Mesenchymal stem cell (in vitro differentiated cells and primary cell): ENCODE results near the gene CDK12.

Source experiments
- DNase-seq: peaks from one replicate; pipeline ENCODE4 v3.0.0-alpha.2; 2013
- H2AFZ ChIP-seq: one replicate; pipeline ENCODE4 v1.6.1; 2013; ENCODE audit warnings: low read depth, mild to moderate bottlenecking, control low read depth, inconsistent platforms, low read length, moderate library complexity
- H2AK5ac ChIP-seq: 2 replicates; pipeline ENCODE4 v1.6.1; 2013; ENCODE audit warnings: low read length, moderate library complexity, mild to moderate bottlenecking, inconsistent platforms; ENCODE audit not compliant: severe bottlenecking
- H2BK120ac ChIP-seq: one replicate; pipeline ENCODE4 v1.6.1; 2013; ENCODE audit warnings: low read depth, mild to moderate bottlenecking, inconsistent platforms, low read length, moderate library complexity
- H2BK12ac ChIP-seq, 2 experiments: one replicate each; pipeline ENCODE4 v1.6.1; 2013; ENCODE audit warnings: inconsistent platforms in 2 of 2, low read length in 2 of 2, mild to moderate bottlenecking in 2 of 2, moderate library complexity in 2 of 2, control low read depth in 1 of 2
- H2BK15ac ChIP-seq: one replicate; pipeline ENCODE4 v1.6.1; 2013; ENCODE audit warnings: mild to moderate bottlenecking, low read depth, inconsistent platforms; ENCODE audit not compliant: poor library complexity, severe bottlenecking
- H2BK5ac ChIP-seq: 2 replicates; pipeline ENCODE4 v1.6.1; 2013; ENCODE audit warnings: low read depth, mild to moderate bottlenecking, low read length, control low read depth, inconsistent platforms; ENCODE audit not compliant: poor library complexity, severe bottlenecking
- H3K14ac ChIP-seq, 2 experiments: one replicate each; pipeline ENCODE4 v1.6.1; 2013; ENCODE audit warnings: inconsistent platforms in 2 of 2, low read length in 2 of 2, control low read depth in 1 of 2, mild to moderate bottlenecking in 1 of 2, moderate library complexity in 1 of 2
- H3K18ac ChIP-seq, 2 experiments: one replicate each; pipeline ENCODE4 v1.6.1; 2013; ENCODE audit warnings: inconsistent platforms in 2 of 2, low read length in 2 of 2, control low read depth in 1 of 2, low read depth in 1 of 2, mild to moderate bottlenecking in 1 of 2
- H3K23ac ChIP-seq, 2 experiments: one replicate each; pipeline ENCODE4 v1.6.1; 2013; ENCODE audit warnings: inconsistent platforms in 2 of 2, low read length in 2 of 2, mild to moderate bottlenecking in 2 of 2, moderate library complexity in 2 of 2, control low read depth in 1 of 2
- H3K27ac ChIP-seq: 2 replicates; pipeline ENCODE4 v1.5.1; 2013; ENCODE audit warnings: mild to moderate bottlenecking, moderate library complexity, low read length, control low read depth, inconsistent platforms; ENCODE audit not compliant: poor library complexity, severe bottlenecking
- H3K27me3 ChIP-seq, 2 experiments: 2 replicates each; pipeline versions ENCODE4 v1.6.1 to v1.7.0; 2013; ENCODE audit warnings: low read length in 2 of 2, mild to moderate bottlenecking in 2 of 2, moderate library complexity in 2 of 2, control low read depth in 1 of 2, inconsistent platforms in 1 of 2; ENCODE audit not compliant: control insufficient read depth in 1 of 2, insufficient read depth in 1 of 2
- H3K36me3 ChIP-seq, 2 experiments: 2 replicates each; pipeline versions ENCODE4 v1.6.1 to v1.7.0; 2013; ENCODE audit warnings: low read length in 2 of 2, control low read depth in 1 of 2, inconsistent platforms in 1 of 2, low read depth in 1 of 2, mild to moderate bottlenecking in 1 of 2; ENCODE audit not compliant: insufficient read depth in 2 of 2, control insufficient read depth in 1 of 2
- H3K4ac ChIP-seq, 2 experiments: one replicate each; pipeline ENCODE4 v1.6.1; 2013; ENCODE audit warnings: inconsistent platforms in 2 of 2, low read length in 2 of 2, mild to moderate bottlenecking in 2 of 2, moderate library complexity in 2 of 2, control low read depth in 1 of 2, low read depth in 1 of 2
- H3K4me1 ChIP-seq: 2 replicates; pipeline ENCODE4 v1.6.1; 2013; ENCODE audit warnings: low read depth, low read length, control low read depth; ENCODE audit not compliant: control insufficient read depth, insufficient read depth
- H3K4me2 ChIP-seq: 2 replicates; pipeline ENCODE4 v1.6.1; 2013; ENCODE audit warnings: low read length, mild to moderate bottlenecking, inconsistent platforms; ENCODE audit not compliant: poor library complexity, severe bottlenecking
- H3K4me3 ChIP-seq, 2 experiments: 2 replicates each; pipeline versions ENCODE4 v1.5.1 to v1.7.0; 2013; ENCODE audit warnings: low read length in 2 of 2, mild to moderate bottlenecking in 2 of 2, control low read depth in 1 of 2, low read depth in 1 of 2; ENCODE audit not compliant: insufficient read depth in 1 of 2
- H3K79me1 ChIP-seq: replicated peaks from 2 replicates; pipeline ENCODE4 v1.6.1; 2013; ENCODE audit warnings: mild to moderate bottlenecking, control low read depth, low read length, inconsistent platforms; ENCODE audit not compliant: poor library complexity, severe bottlenecking
- H3K9ac ChIP-seq: 2 replicates; pipeline ENCODE4 v1.7.0; 2013; ENCODE audit warnings: mild to moderate bottlenecking, low read length, moderate library complexity
- H3K9me3 ChIP-seq: 2 replicates; pipeline ENCODE4 v1.7.0; 2013; ENCODE audit warnings: mild to moderate bottlenecking, low read length; ENCODE audit not compliant: control insufficient read depth
- H4K8ac ChIP-seq: one replicate; pipeline ENCODE4 v1.6.1; 2013; ENCODE audit warnings: inconsistent platforms, mild to moderate bottlenecking, low read length, moderate library complexity
- H4K91ac ChIP-seq: one replicate; pipeline ENCODE4 v1.6.1; 2013; ENCODE audit warnings: mild to moderate bottlenecking, low read length, inconsistent platforms
- WGBS: methylation state at CpG from one replicate; pipeline ENCODE4 v1.1.7; 2013; ENCODE audit warnings: mixed read lengths; 5-methylcytosine and 5-hydroxymethylcytosine counted together

The CDK12 gene

GRCh38 chr17:39443326-39443725 lies 18.0 kb upstream of the CDK12 start:
- peaks cover 25% of the 10 kb centered on the region for H3K79me1 ChIP-seq
- H2AFZ ChIP-seq = no peak overlapping the region
- H3K14ac ChIP-seq = no peak overlapping the region
- H3K9me3 ChIP-seq = no peaks in the 10 kb centered on the region
- H2BK120ac ChIP-seq = no peak overlapping the region
- H2AK5ac ChIP-seq = no peak overlapping the region
- H3K23ac ChIP-seq = no peak overlapping the region
- H2BK5ac ChIP-seq = no peak overlapping the region
- H4K8ac ChIP-seq = no peak overlapping the region
- H2BK15ac ChIP-seq = no peak overlapping the region
- no peak overlapping the region for H3K27ac ChIP-seq
- DNase-seq = no peak
- H2BK12ac ChIP-seq = no peak overlapping the region
- no peak overlapping the region for H3K4ac ChIP-seq
- no peak overlapping the region for H3K4me2 ChIP-seq
- H3K4me1 ChIP-seq = peaks cover 1% of the 10 kb centered on the region
- H3K36me3 ChIP-seq = peaks cover 47 to 76% of the 10 kb centered on the region in 2 experiments
- H3K4me3 ChIP-seq = no peak overlapping the region
- H3K9ac ChIP-seq = no peak overlapping the region
- H3K18ac ChIP-seq = no peak overlapping the region
- no peak overlapping the region for H4K91ac ChIP-seq
- no peaks in the 10 kb centered on the region for H3K27me3 ChIP-seq

- Histone ChIP-seq H3K4me3 (no peak overlapping the region), H3K4me2 (no peak overlapping the region), H3K14ac (no peak overlapping the region), H3K27me3 (no peaks in the 10 kb centered on the region), H2AK5ac (no peak overlapping the region), H3K9ac (peak overlapping the region; percentile 10), H2BK12ac (no peak overlapping the region), H3K23ac (no peak overlapping the region), H3K9me3 (no peaks in the 10 kb centered on the region), H2BK5ac (no peak overlapping the region), H3K4ac (no peak overlapping the region), H3K79me1 (peaks cover 15% of the 10 kb centered on the region), H2AFZ (no peak overlapping the region), H3K27ac (no peak overlapping the region), H4K91ac (no peak overlapping the region), H3K36me3 (peaks cover 30 to 42% of the 10 kb centered on the region in 2 experiments), H2BK15ac (no peak overlapping the region), H3K18ac (no peak overlapping the region), H2BK120ac (no peak overlapping the region), H3K4me1 (peaks cover 10% of the 10 kb centered on the region), H4K8ac (no peak overlapping the region)
- WGBS = 97% methylated on average over 4 of the region's 5 CpGs
- DNase-seq = no peak
These were observed 13.7 kb upstream of the CDK12 start for GRCh38 chr17:39447561-39447960.

GRCh38 chr17:39450051-39450450 lies 11.2 kb upstream of the CDK12 start:
- Histone ChIP-seq H3K18ac (no peak overlapping the region), H3K4me3 (peak overlapping the region in 1 of 2 experiments; percentile 91), H3K27me3 (no peaks in the 10 kb centered on the region), H3K79me1 (peaks cover 11% of the 10 kb centered on the region), H3K23ac (no peak overlapping the region), H3K4me2 (peak overlapping the region; percentile 54), H2BK5ac (no peak overlapping the region), H3K9me3 (no peaks in the 10 kb centered on the region), H3K4me1 (peaks cover 10% of the 10 kb centered on the region), H3K36me3 (peaks cover 20 to 23% of the 10 kb centered on the region in 2 experiments), H2BK120ac (no peak overlapping the region), H3K14ac (no peak overlapping the region), H4K91ac (no peak overlapping the region), H2BK15ac (no peak overlapping the region), H2BK12ac (no peak overlapping the region), H3K4ac (no peak overlapping the region), H4K8ac (no peak overlapping the region), H2AFZ (no peak overlapping the region), H3K9ac (peak overlapping the region; percentile 97), H3K27ac (no peak overlapping the region), H2AK5ac (no peak overlapping the region)
- WGBS = 95% methylated on average over 13 of the region's 13 CpGs
- no peak for DNase-seq

GRCh38 chr17:39450847-39451581 lies 10.3 kb upstream of the CDK12 start, which contains the start of gene MED1:
Gene MED1, minus strand, starts transcription at chr17:39451263. Its CDS starts 201 bp downstream, at chr17:39451062.
- Histone ChIP-seq H3K27me3 (no peaks in the 10 kb centered on the region), H3K79me1 (peaks cover 4% of the 10 kb centered on the region), H2AFZ (peak within 1 kb of the TSS; percentile 46), H3K4me2 (peak within 1 kb of the TSS; percentile 54), H3K9ac (peak within 1 kb of the TSS; percentile 97), H2BK120ac (no peak within 1 kb of the TSS), H2BK5ac (peak within 1 kb of the TSS; percentile 11), H3K18ac (peak within 1 kb of the TSS in 1 of 2 experiments; percentile 96), H3K4ac (peak within 1 kb of the TSS; percentile 55 to 77), H3K4me1 (peaks cover 10% of the 10 kb centered on the region), H4K8ac (peak within 1 kb of the TSS; percentile 71), H3K4me3 (peak within 1 kb of the TSS; percentile 74 to 91), H4K91ac (peak within 1 kb of the TSS; percentile 30), H3K36me3 (peaks cover 12 to 14% of the 10 kb centered on the region in 2 experiments), H2AK5ac (no peak within 1 kb of the TSS), H2BK15ac (no peak within 1 kb of the TSS), H3K14ac (no peak within 1 kb of the TSS), H2BK12ac (no peak within 1 kb of the TSS), H3K27ac (peak within 1 kb of the TSS; percentile 86), H3K23ac (peak within 1 kb of the TSS in 1 of 2 experiments; percentile 86), H3K9me3 (no peaks in the 10 kb centered on the region)
- under 1% methylated on average over 35 of the region's 37 CpGs for WGBS
- peak; percentile 99 for DNase-seq
